HG02973 (cell line): ENCODE results near the gene LRRC1.
A peak's percentile ranks its signal among the peaks of the same experiment; 100 is the strongest.
"Not testable (repeated sequence)": the region's sequence is repeated elsewhere in the genome, so short reads cannot be mapped to it uniquely, and the experiment has no call there.

Source experiments
- ATAC-seq: cut with Tn5 transposase; IDR thresholded peaks from one replicate; pipeline ENCODE4 v1.9.1; 2021; ENCODE audit warnings: moderate library complexity; ENCODE audit not compliant: unreplicated experiment

LRRC1 gene

DNA sequence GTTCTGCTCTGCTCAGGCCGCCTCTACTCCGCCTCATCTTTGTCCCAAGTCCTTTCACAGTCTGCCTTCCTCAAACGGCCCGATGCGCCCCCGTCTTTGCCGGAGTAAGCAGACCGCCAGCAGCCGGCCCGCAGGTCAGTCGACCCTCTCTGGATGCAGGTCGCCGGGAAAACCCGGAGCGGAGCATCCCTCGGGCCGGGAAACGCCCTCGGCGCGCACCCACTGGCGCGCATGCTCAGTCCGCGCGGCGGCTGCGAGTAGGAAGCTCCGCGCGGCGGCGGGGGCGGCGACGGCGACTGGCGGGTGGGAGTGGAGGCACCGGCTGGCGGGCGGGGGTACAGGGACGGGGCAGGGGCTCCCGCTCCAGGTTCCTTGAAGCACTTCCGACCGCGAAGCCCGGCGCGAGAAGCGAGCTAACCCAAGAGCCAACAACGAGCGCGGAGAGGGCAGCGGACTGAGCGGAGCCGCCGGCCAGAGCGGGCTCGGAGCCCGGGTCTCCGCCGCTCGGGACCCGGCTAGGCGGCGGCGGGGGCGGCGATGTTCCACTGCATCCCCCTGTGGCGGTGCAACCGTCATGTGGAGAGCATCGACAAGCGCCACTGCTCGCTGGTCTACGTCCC is at the start of gene LRRC1:
LRRC1 (plus strand) TSS at position 286 of the 620 bp plus-strand sequence; CDS start at position 538, 252 bp downstream.
- ATAC-seq, result peak; percentile 74

DNA sequence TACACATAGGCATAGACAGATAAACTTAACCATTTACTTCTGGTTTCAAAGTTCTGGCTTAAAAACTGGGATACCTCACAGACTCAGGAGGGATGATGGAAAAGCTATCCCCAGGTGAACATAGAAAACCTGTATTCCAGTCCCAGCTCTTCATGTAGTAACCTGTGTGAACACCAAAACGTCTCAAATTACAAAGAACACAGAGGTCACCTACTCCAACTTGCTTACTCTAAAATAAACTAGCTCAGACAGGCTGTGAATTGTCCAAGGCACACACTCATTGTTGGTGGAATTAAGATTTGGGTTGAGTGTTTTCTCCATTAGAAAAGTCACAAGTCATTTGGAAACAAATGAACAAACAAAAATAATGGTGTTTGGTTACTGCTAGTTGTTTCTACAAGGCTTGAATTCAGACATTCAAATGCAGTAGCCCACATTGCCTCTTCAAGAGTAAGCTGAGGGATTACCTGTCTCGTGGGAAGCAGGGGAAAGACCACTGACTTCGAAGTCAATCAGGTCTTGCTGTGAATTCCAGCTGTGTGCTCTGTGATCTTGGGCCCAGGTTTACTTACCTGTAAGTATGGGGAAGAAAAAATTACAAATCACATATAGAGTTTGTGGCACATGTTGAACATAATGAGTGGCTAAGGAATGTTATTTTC is 48.2 kb upstream of the LRRC1 start:
- no peak for ATAC-seq

DNA sequence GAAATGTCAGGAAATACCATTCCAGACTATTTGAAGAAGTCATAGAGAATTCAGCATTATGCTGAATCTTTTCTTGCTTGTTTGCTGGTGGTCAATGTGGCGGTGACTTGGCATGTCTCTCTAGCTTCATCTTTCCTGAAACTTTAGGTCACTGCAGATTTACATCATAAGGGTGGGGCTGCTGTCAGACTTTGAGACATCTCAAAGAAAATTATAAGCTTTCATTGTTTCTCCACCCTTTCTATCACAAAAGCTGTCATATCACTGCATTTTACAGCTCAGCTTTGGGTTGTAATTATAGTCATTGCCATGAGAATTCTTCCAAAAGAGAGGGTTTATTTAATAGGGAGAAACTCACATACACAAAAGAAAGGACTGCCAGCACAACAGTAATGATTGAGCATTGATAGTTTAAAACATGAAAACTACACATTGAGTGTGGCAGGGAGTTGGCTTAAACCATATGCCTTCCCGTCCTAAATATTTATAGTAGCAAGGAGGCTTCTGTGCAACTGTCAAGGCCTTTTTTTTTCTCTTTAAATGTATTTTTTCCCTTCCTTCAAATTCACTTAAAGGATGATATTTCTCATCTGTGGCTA is 44.7 kb upstream of the LRRC1 start:
- ATAC-seq, result no peak

DNA sequence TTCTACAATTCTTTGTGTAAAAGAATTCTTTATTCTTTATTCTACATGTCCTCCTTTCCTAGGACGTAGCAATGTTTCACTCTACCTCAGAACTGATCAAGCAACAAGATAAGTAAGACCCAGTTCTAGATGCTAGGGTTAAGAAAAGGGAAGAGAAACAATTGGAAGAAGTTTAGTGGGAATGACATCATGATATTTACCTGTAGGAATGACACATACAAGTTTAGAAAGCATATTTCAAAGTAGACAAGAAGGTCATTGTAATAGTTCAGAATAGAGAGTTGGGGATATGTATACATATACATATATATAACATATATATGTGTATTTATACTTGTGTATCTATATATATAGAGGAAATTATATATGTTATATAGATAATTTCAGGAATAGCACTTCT is 43.4 kb upstream of the LRRC1 start:
- no peak for ATAC-seq

DNA sequence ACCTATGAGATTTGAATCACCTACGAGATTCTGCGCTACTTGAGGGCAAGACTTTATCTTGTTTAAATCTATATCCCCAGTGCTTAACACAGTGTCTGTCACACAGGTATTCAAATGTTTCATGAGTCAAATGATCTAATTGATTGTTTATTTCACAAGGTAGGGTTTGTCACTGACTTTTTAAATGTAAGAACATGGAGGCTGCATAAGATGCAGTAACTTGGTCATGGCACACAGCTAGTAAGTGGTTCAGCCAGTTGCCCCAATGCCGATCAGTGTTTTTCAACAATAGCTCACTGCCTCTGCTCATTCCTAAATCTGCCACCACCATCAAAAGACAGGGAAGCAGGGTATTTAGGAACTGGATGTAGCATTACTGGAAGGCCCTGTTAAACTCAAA is 42.4 kb upstream of the LRRC1 start:
- ATAC-seq, result no peak

DNA sequence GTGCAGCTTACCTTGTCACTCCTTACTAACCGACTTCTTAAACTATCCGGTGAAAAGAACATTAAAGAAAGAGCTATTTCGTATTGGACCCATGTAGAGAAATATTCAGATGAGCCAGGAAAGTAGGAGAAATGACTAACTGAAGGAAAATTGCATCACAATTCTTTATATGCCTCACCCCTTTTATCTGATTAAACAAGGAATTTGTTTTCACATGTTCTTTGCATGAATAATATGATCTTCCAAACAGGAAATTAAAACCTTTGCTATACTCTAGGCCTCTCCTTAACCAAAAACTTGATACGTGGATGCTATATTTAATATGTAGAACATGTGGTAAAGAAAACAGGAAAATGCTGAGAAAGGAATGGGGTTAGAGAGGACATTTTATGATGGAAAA is 41.9 kb upstream of the LRRC1 start:
- ATAC-seq, result no peak

DNA sequence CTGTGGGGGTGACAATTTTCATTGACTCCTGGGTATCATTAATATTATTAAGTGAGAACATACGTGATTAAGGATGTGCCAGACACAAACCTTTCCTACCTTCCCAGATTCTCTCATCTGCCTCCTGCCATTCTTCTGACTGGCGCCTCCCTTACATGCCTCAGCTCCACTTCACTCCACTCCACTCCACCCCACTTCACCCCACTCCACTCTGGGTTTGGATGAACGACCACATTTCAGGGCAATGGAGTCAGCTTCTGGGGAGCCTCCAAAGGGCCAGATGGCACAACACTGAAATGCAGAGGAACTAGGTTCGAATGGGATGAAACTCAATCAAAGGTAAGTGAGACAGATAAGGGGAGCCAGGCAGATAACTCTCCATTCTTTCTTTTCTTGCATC is 40.5 kb upstream of the LRRC1 start:
- ATAC-seq, result no peak

DNA sequence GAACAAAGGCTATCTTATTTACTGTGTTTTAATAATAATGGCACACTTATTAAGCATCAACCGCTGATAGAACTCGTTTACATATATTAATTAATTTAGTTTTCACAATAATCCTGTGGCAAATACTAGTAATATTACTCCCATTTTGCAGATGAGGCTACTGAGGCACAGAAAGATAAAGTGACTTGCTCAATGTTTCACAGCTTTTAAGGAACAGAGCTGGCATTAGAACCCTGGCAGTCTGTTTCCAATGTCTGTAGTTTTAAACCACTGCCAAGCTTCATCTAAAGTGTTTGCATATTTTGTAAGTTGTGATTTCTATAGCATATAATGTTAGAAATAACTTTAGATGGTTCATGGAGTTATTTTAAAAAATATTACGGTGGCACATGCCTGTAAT is 38.4 kb upstream of the LRRC1 start:
- ATAC-seq, result no peak

DNA sequence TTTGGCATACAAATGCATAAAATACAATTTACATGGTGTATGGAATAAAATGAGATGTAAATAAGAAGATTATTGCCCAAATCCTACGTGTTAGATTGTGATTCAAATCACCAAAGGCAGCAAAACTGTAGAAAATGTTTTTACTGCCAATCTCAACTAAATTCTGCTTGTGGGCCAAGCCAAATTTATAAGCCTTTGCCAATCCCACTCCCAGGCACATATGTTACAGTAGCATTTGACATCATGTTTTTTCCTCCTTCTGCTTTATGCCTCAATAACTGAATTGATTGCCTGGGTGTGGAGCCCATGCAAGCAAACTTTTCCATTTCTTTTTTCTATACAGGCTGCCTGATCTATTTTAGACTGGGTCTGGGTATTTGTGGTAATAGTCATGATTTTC is 36.3 kb upstream of the LRRC1 start:
- no peak for ATAC-seq

DNA sequence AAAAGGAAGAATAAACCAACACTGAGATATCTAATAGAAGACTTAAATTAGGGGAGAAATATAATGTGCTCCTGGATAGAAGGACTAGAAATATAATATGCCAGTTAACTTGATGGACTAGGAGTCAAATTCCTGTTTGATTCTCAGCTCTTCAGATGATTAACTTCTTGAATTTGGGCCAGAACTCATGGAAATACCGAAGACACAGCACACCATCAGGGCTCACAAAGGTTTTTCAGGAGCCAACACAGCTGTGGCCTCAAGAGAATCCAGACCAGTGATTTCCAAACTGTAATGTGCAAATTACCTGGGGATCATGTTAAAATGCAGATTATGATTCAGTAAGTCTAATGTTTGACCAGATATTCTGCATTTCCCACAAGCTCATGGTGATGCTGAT is 33.8 kb upstream of the LRRC1 start:
- no peak for ATAC-seq

DNA sequence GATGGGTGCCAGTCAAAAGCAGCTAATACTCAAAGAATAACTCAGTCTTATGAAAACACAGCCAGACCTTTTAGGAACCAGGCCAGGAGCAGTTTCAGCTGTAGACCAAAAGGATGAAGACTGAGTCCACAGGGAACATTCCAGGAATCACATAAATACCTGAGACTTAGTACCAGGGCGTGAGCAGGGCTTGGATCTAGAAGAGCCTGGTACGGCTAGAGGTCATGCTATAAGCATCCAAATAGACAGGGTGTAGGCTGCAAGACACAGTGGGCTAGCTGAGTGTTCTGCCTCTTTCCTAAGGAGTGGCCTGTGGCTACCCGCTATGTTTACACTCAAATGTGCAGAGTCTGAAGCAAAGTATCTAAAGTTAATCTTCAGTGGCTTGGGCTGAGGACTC is 29.5 kb upstream of the LRRC1 start:
- no peak for ATAC-seq

DNA sequence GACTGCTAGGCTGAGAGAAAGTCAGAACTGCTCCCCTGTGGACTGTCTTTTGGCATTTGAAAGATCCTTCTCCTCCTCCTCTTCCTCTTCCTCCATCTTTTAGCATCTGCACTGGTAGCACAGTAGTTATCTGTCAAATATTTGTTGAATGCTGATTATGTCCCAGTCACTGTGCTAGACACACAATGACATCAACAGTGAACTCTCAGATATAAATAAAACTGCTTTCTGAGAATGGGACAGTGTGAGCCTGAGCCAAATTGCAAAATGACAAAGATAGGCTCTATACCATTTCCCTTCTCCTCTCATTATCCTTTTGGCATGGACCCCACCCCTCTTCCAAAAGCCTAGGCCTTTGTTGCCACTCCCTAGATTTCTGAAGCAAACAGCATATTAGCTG is 27.9 kb upstream of the LRRC1 start:
- ATAC-seq, result no peak

DNA sequence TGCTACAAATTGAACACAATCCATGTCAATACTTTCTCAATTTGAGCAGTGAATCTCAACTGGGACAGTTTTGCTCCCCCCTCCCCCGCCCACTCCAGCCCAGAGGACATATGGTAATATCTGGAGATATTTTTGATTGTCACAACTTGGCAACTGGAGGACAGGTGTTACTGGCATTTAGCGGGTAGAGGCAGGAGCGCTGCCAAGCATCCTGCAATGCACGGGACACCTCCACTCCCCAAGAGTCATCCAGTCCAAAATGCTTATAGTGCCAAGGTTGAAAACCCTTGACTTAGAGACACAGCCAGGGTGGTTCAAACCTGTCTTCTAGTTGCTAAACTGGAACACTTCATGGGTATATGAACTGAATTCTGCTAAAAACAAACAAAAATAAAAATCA is 26.9 kb upstream of the LRRC1 start:
- ATAC-seq, result no peak

DNA sequence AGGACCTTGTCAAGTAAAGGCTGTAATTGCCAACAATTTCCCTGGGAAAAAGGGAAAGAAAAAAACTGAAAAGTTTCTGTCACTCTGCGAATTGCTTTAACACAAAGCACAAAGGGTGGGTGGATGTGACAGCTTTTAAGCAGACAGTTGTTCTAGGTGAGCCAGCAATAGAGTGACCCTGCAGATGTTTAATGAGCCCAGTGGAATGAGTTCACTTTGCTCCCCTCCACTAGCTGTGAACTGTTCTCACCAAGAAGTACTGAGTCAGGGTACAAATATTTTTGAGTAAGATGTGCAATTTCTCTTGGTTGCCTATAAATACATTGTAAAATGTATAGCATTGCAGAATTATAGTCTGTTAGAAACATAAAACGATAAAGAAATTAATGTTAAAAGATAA is 26.2 kb upstream of the LRRC1 start:
- ATAC-seq, result no peak

DNA sequence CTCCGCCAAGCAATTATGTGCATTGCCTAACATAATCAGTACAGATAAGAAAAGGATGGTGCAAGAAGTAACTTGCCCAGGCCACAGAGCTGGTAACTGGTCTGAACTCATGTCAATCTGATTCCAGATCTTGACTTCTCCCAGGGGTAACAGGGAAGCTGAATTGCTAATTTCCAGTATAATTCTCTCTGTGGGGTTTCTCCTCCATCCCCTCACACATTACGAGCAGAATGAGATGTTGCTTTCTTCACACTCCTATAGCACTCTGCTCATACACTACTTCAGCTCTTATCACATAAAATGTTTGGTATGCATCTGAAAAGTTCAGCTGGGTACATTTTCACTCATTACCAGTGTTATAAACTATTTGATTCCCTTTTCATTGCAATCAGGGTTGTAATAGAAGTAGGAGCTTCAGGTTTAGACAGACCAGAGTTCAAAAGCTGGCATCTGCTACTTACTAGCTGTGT is 24.0 kb upstream of the LRRC1 start:
- ATAC-seq, result no peak

DNA sequence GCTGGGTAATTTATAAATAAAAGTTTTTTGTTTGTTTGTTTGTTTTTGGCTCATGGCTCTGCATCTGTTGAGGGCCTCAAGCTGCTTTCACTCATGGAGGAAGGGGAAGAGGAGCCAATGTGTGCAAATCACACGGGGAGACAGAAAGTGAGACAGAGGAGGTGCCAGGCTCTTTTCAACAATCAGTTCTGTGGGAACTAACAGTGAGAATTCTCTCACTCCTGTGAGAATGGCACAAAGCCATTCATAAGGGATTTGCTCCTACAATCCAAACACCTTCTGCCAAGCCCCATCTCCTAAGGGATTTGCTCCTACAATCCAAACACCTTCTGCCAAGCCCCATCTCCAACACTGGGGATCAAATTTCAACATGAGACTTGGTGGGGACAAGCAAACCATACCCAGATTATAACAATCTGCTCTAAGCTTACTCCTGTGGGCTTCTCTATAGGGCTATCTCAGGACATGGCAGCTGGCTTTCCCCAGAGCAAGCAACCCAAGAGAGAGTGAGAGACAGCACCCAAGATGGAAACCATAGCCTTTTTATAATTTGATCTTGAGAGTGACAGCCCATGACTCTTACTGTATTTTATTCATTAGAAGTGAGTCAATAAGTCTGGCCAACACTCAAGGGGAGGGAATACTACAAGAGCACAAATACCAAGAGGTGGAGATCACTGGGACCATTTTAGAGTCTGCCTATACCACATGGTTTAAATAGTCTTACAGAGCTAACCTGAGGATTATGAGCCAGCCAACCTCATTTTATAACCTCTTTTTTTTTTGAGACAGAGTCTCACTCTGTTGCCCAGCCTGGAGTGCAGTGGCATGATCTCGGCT is 22.8 kb upstream of the LRRC1 start:
- no peak for ATAC-seq

DNA sequence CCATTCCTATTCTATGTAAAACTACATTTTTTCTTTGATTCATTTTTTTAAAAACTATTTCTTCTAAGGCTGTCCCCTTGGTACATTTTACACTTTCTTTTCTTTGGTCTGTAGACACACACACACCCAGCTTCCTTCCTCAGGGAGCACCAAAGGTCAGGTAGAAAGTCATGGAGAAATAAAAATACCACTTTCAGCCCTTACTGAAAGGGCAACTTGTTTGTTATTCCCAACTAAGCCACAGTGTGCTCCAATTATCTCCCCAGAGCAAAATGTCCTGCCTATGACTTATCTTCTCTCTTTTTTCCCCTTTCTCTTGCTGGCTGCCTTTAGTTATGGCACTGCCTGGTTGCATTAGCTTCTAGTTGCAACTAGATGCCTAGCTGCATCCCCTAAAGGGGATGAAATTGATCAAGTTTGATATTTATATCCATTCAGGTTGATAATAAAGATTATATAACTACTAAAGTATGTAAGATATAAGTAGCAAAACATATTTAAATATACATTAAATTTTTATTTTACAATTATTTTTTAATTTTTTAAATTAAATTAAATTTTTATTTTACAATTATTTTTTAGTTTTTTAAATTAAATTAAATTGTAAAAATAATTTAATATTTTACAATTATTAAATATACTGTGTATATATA is 21.6 kb upstream of the LRRC1 start:
- no peak for ATAC-seq

DNA sequence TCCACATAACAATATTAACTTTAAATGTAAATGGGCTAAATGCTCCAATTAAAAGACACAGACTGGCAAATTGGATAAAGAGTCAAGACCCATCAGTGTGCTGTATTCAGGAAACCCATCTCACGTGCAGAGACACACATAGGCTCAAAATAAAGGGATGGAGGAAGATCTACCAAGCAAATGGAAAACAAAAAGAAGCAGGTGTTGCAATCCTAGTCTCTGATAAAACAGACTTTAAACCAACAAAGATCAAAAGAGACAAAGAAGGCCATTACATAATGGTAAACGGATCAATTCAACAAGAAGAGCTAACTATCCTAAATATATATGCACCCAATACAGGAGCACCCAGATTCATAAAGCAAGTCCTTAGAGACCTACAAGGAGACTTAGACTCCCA is 18.7 kb upstream of the LRRC1 start:
- not testable (repeated sequence) for ATAC-seq

DNA sequence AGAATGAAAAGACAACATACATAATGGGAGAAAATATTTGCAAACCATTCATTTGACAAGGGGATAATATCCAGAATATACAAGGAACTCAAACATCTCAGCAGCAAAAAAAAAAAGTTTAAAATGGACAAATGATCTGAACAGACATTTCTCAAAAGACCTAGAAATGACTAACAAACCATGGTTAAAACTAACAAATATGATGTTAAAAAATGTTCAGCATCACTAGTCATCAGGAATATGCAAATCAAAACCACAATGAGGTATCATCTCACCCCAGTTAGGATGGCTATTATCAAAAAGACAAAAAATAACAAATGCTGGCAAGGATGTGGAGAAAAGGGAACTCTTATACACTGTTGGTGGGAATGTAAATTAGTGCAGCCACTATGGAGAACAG is 9.8 kb upstream of the LRRC1 start:
- ATAC-seq, result not testable (repeated sequence)

DNA sequence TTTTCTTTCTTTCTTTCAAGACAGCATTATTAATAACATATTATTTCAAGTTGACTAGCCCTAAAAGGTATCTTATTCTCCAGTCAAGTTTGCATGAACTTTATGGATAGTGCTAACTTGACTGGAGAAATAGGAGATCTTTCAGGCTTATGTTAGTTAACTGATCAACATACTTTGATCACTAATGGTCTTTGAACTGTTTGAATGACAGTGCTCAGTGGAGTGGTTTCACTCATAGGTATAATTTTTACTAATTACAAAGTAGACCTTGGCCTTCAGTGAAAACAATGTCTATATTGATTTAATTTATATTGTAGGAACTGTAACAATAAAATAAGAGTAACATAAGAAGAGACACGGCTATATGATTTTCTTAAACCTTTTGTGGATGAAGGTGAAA is 8.0 kb upstream of the LRRC1 start:
- ATAC-seq, result no peak

DNA sequence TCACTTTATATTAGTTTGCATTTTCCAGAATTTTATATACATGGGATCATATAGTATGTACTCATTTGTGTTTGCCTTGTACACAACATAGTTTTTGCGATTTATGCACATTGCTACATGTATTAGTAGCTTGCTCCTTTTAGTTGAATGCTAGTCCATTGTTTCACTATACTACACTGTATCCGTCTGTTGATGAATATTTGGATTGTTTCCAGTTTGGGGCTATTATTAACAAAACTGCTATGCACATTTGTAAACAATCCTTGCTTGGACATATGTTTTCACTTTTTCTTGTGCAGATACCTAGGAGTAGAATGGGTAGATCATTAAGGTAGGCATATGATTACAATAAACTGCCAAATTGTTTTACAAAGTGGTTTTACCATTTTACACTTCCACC is 3.9 kb upstream of the LRRC1 start:
- no peak for ATAC-seq
